OCI-LY7 (cell line): ENCODE data around the gene SPRYD3.

Source experiments
- CTCF ChIP-seq: fragments of 200-600 bp; sonication (generic); conservative IDR thresholded peaks from 2 replicates; pipeline ENCODE4 v1.5.1; 2014; ENCODE audit warnings: mild to moderate bottlenecking, antibody characterized with exemption, low read length, moderate library complexity, mixed read lengths
- EZH2phosphoT487 ChIP-seq: fragments of 200-600 bp; sonication (generic); IDR thresholded peaks from 2 replicates; pipeline ENCODE4 v1.6.1; 2018; ENCODE audit warnings: low read depth, borderline replicate concordance, mild to moderate bottlenecking, mixed run types, antibody characterized with exemption, low read length, moderate library complexity, mixed read lengths

- TF ChIP-seq CTCF, result no peak
- no peak for TF ChIP-seq EZH2phosphoT487
Measured at GRCh38 chr12:53127169-53127568, 48.0 kb upstream of the SPRYD3 start.
